ENCODE measurements around the gene EHBP1.

Gene EHBP1

GRCh38 chr2:62822549-62822948, 117.0 kb downstream of the EHBP1 start:
- DNase-seq (ENCODE audit: low read depth) = no peak

GRCh38 chr2:62824388-62824787, 118.9 kb downstream of the EHBP1 start:
- DNase-seq (ENCODE audit: low read depth) = no peak

GRCh38 chr2:62826141-62826540, 120.6 kb downstream of the EHBP1 start:
- DNase-seq (ENCODE audit: low read depth) = no peak

- DNase-seq (ENCODE audit: low read depth) = no peak
These were observed 121.6 kb downstream of the EHBP1 start for GRCh38 chr2:62826953-62827675.

GRCh38 chr2:62831729-62832128, 126.2 kb downstream of the EHBP1 start:
- no peak for DNase-seq (ENCODE audit: low read depth)

GRCh38 chr2:62844311-62845090, 139.0 kb downstream of the EHBP1 start:
- no peak for DNase-seq (ENCODE audit: low read depth)

GRCh38 chr2:62845256-62845655, 139.7 kb downstream of the EHBP1 start:
- DNase-seq (ENCODE audit: low read depth) = no peak

- no peak for DNase-seq (ENCODE audit: low read depth)
These were observed 146.7 kb downstream of the EHBP1 start for GRCh38 chr2:62852254-62852653.

- no peak for DNase-seq (ENCODE audit: low read depth)
These were observed 149.3 kb downstream of the EHBP1 start for GRCh38 chr2:62854600-62855514.

GRCh38 chr2:62856228-62857040, 150.9 kb downstream of the EHBP1 start:
- DNase-seq (ENCODE audit: low read depth) = no peak

GRCh38 chr2:62857139-62857931, 151.8 kb downstream of the EHBP1 start:
- no peak for DNase-seq (ENCODE audit: low read depth)

- DNase-seq (ENCODE audit: low read depth) = no peak
These were observed 152.8 kb downstream of the EHBP1 start for GRCh38 chr2:62858231-62858832.

GRCh38 chr2:62868947-62869346, 163.4 kb downstream of the EHBP1 start:
- no peak for DNase-seq (ENCODE audit: low read depth)

GRCh38 chr2:62870966-62871365, 165.5 kb downstream of the EHBP1 start:
- DNase-seq (ENCODE audit: low read depth) = no peak

GRCh38 chr2:62871506-62871905, 166.0 kb downstream of the EHBP1 start:
- DNase-seq (ENCODE audit: low read depth) = no peak

- DNase-seq (ENCODE audit: low read depth) = no peak
These were observed 168.1 kb downstream of the EHBP1 start for GRCh38 chr2:62873603-62874002.

GRCh38 chr2:62874881-62875383, 169.4 kb downstream of the EHBP1 start:
- no peak for DNase-seq (ENCODE audit: low read depth)

- DNase-seq (ENCODE audit: low read depth) = no peak
These were observed 175.8 kb downstream of the EHBP1 start for GRCh38 chr2:62881162-62881795.

- no peak for DNase-seq (ENCODE audit: low read depth)
These were observed 178.1 kb downstream of the EHBP1 start for GRCh38 chr2:62883629-62884028.

- no peak for DNase-seq (ENCODE audit: low read depth)
These were observed 178.6 kb downstream of the EHBP1 start for GRCh38 chr2:62884086-62884485.
